HG02571 (cell line): ENCODE results near the gene AKR1C2.
"Not testable (repeated sequence)": the region's sequence is repeated elsewhere in the genome, so short reads cannot be mapped to it uniquely, and the experiment has no call there.

Experiments
- ATAC-seq: cut with Tn5 transposase; IDR thresholded peaks from one replicate; pipeline ENCODE4 v1.9.1; 2021; ENCODE audit warnings: mild to moderate bottlenecking, moderate library complexity; ENCODE audit not compliant: unreplicated experiment

Gene AKR1C2

GRCh38 chr10:5003127-5004029 is at the start of gene AKR1C2:
Gene AKR1C2, minus strand, starts transcription at chr10:5003857. Its CDS starts 22 bp downstream, at chr10:5003835.
- ATAC-seq = not testable (repeated sequence)

DNA sequence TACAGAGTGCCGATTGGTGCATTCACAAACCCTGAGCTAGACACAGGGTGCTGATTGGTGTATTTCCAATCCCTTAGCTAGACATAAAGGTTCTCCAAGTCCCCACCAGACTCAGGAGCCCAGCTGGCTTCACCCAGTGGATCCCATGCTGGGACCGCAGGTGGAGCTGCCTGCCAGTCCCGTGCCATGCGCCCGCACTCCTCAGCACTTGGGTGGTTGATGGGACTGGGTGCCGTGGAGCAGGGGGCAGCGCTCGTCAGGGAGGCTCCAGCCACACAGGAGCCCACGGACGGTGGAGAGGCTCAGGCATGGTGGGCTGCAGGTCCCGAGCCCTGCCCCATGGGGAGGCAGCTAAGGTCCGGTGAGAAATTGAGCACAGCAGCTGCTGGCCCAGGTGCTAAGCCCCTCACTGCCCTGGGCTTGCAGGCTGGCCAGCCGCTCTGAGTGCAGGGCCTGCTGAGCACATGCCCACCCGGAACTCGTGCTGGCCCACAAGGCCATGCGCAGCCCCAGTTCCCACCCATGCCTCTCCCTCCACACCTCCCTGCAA is 49.4 kb upstream of the AKR1C2 start:
- not testable (repeated sequence) for ATAC-seq

DNA sequence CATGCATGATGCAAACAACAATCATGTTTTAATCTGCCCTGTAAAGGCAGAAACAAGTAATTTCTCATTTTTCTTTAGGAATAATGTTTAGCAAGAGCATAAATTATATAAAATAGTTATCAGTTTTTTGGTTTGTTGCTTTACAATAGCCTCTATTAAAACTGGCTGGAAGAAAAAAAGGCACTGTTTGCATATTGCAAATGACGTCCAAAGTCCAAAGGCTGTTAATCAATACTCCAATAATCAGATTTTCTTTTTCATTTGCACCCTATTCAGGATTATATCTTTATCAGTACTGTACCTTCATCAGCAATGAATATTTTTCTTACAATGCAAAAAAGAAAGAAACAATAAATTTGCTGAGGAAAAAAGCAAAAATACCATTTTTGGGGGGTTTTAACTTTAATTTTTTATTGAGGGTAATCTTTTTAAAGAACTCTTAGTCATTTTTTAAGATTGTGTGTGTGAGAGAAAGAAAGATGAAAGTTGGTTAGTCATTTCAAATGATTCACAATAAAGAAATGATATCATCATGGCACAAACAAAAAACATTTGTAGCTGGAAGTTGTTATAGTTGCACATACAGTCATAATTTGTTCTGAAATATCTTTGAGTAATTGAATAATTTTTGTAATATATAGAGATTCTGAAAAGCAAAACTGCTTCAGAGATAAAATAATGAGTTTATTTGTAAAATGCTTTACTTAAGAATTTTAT is 44.4 kb upstream of the AKR1C2 start:
- no peak for ATAC-seq

DNA sequence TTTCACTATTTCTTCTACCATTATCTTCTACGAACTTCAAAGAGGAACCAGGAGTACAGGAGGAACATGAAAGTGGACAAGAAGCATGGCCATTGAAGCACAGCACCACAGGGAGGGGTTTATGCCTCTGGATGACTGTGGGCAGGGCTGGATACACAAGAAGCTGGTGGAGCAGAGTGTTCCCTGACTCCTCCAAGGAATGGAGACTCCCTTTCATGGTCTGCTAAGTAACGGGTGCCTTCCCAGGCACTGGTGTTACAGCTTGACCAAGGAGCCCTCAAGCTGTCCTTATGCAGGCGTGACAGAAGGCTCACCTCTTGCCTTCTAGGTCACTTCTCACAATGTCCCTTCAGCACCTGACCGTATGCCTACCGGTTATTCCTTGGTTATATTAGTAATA is 43.4 kb upstream of the AKR1C2 start:
- ATAC-seq = not testable (repeated sequence)

DNA sequence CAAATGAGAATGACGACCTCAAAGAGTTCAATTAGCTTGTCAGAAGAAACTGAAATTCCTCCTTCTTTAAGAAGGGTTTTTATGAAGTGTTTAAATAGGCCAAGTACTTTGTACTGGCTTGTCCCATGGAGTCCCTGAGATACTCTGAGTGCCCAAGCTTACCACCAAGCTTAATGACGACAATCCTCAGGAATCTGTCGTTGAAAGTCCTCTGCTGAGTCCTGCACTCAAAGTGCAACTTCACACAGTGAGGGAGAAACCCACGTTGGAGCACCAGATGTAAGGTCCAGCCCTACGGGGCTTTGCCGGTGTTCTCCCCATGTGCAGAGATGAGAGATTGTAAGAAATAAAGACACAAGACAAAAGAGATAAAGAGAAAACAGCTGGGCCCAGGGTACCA is 42.8 kb upstream of the AKR1C2 start:
- no peak for ATAC-seq

- ATAC-seq = no peak
Observed at GRCh38 chr10:5045095-5045494, 41.4 kb upstream of the AKR1C2 start.

DNA sequence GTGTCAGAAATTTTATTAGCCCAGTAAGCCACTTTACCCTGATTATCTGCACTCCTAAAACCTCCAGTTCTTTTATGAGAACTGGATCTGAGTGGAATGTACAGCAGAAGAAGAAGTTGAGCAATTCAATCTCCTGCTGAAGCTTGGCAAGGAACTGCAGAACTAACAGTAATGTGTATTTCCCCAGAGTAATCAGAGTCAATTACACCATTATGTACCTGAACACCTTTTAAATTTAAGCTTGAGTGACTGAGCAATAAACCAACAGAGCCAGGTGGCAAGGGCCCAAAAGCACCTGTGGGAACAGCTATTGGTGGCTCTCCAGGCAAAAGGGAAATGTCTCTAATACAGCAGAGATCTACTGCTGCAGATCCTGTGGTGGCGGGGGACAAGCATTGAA is 40.1 kb upstream of the AKR1C2 start:
- ATAC-seq = no peak

GRCh38 chr10:5042922-5043321 is 39.3 kb upstream of the AKR1C2 start:
- ATAC-seq = no peak

GRCh38 chr10:5041471-5042023 is 37.9 kb upstream of the AKR1C2 start:
- no peak for ATAC-seq

GRCh38 chr10:5040781-5041470 is 37.3 kb upstream of the AKR1C2 start:
- ATAC-seq = no peak

DNA sequence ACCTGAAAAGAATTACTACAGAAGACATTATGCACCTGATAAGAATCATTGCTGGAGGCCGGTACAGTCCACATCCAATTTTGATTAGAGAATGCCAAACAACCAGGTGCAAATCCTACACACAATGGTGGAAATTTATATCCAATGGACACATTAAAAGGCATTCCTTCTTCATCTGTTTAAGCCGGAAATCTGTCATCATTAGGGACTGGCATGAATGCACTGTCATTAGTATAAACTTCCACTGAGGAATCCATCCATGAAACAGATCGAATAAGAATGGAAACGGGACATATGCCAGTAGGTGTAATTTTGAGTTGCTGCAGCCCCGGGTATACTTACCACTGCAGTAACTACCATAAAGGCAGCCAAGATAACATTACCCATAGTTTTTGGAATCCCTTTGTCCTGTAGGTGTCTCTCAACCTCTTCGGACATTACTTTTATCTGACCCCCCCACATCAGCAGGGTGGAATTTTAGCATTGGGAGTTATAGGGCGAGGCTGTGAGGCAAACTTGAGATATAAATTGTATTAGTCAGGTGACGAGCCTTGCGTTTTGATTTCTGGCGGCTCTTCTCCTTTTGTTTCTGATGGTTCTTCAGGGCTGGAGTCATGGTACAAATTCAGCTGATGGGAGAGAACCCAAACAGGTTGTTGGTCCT is 36.5 kb upstream of the AKR1C2 start:
- ATAC-seq = no peak

GRCh38 chr10:5038733-5039132 is 35.1 kb upstream of the AKR1C2 start:
- no peak for ATAC-seq

- ATAC-seq = no peak
Observed at GRCh38 chr10:5038101-5038500, 34.4 kb upstream of the AKR1C2 start.

GRCh38 chr10:5036511-5036910 is 32.9 kb upstream of the AKR1C2 start:
- ATAC-seq = no peak

DNA sequence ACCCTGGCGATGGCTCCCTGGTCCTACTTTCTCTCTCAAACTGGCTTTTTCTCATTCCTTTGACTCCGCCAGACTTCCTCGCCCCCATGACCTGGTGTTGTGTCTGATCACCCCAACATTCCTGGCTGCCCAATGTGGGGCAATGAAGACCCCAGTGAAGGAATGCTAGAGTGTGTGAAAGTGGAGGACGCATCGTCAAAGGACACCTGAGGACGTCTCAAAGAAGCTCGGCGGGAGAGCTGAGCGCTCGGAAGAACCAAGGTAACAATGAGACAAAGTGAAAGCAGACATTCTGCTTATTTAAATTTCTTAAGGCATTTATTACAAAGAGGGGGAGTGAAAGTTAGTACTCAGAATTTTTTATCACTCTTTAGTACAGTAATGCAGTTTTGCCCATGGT is 31.7 kb upstream of the AKR1C2 start:
- no peak for ATAC-seq

DNA sequence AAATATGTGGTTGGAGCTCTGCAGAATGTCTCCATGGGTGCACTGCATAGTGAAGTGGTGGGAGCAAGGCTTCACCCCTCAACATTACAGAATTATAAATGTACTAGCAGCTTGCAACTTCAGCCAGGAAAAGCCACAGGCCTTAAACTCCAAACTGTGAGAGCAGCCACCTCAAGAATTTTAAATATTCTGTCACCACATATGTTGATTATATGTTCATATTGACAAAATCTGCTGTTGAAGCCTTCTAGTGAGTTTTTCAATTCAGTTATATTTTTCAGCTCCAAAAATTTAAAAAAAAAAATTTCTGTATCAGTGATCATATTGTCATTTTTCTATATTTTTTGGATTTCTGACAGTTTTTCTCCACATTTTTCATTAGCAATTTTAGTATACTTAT is 30.9 kb upstream of the AKR1C2 start:
- no peak for ATAC-seq

DNA sequence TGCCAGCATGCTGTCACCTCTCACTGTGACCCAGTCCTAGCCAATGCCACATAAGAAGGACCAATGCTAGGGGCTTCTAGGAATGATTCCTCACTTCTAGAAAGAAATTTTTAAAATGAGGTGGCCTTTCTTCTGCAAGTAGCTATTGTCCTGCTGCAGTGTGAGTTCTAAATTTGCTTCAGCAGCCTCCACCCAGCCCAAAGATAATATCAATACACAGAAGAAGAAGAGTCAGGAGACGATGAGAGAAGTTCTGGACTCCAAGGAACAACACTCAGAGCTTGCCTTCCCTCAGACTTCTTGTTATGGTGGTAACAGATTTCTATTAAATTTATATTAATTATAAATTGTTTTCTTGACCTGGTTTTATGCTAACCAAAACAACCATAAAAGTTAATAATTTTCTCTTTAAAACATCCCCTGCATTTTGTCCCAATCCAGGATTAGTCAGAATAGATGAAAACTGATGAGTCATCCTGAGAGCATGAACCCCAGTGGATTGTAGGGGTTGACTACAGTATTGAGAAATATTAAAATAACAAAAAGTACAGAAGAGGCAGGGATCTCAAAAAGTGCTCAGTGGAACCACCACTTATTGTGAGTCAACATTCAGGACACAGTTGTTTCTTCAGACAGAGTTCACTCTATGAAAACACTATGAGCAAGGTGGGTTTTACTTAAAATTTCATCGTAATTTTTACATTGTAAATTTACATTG is 29.6 kb upstream of the AKR1C2 start:
- ATAC-seq = no peak

DNA sequence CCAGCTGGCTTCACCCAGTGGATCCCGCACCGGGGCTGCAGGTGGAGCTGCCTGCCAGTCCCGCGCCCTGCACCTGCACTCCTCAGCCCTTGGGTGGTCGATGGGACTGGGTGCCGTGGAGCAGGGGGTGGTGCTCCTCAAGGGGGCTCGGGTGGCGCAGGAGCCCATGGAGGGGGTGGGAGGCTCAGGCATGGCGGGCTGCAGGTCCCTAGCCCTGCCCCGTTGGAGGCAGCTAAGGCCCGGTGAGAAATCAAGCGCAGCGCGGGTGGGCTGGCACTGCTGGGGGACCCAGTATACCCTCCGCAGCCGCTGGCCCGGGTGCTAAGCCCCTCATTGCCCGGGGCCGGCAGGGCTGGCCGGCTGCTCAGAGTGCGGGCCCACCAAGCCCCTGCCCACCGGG is 28.8 kb upstream of the AKR1C2 start:
- ATAC-seq = not testable (repeated sequence)

- ATAC-seq = not testable (repeated sequence)
Observed at GRCh38 chr10:5031588-5031987, 27.9 kb upstream of the AKR1C2 start.

GRCh38 chr10:5030989-5031388 is 27.3 kb upstream of the AKR1C2 start:
- no peak for ATAC-seq
